Chondrocyte (in vitro differentiated cells): ENCODE measurements around the gene CAMKV. TPM values are rescaled to one million over a fixed set of nuclear protein-coding genes. Genes with fewer than 3 reads are reported as not detected.
A peak's percentile ranks its signal among the peaks of the same experiment; 100 is the strongest.
"Not testable (repeated sequence)": the region's sequence is repeated elsewhere in the genome, so short reads cannot be mapped to it uniquely, and the experiment has no call there.

ENCODE experiments used
- DNase-seq: peaks from one replicate; pipeline ENCODE4 v3.0.0; 2021; ENCODE audit warnings: mixed read lengths, low spot score
- H3K27ac Mint-ChIP-seq: one replicate; pipeline ENCODE4 v1.8.0; 2021; ENCODE audit warnings: mild to moderate bottlenecking, moderate library complexity, mixed read lengths; ENCODE audit not compliant: unreplicated experiment
- H3K27me3 Mint-ChIP-seq: 2 replicates; pipeline ENCODE4 v1.8.0; 2021; ENCODE audit warnings: low read depth, mixed read lengths
- H3K36me3 Mint-ChIP-seq: 2 replicates; pipeline ENCODE4 v1.8.0; 2021; ENCODE audit warnings: low read depth, mixed read lengths
- H3K4me1 Mint-ChIP-seq: 2 replicates; pipeline ENCODE4 v1.8.0; 2021; ENCODE audit warnings: low read depth, mild to moderate bottlenecking, mixed read lengths
- H3K4me3 Mint-ChIP-seq: one replicate; pipeline ENCODE4 v1.8.0; 2021; ENCODE audit warnings: mild to moderate bottlenecking, moderate library complexity, mixed read lengths; ENCODE audit not compliant: unreplicated experiment
- H3K9me3 Mint-ChIP-seq: 2 replicates; pipeline ENCODE4 v1.8.0; 2021; ENCODE audit warnings: low read depth, mixed read lengths
- CTCF ChIP-seq: fragments of 200-600 bp; sonication (generic); IDR thresholded peaks from 2 replicates; pipeline ENCODE4 v1.5.0; 2021; ENCODE audit warnings: antibody characterized with exemption, mild to moderate bottlenecking, moderate library complexity
- long read RNA-seq: library from polyadenylated mRNA; stranded (forward); transcript quantifications from one replicate; pipeline ENCODE4 v2.0.0, GENCODE V29; 2021
- total RNA-seq: library from RNA; stranded (reverse); gene quantifications from 3 replicates; pipeline ENCODE4 v1.2.1, GENCODE V29; 2021

Gene CAMKV
- not detected in 3 replicates for total RNA-seq
- long read RNA-seq: 0 reads

DNA sequence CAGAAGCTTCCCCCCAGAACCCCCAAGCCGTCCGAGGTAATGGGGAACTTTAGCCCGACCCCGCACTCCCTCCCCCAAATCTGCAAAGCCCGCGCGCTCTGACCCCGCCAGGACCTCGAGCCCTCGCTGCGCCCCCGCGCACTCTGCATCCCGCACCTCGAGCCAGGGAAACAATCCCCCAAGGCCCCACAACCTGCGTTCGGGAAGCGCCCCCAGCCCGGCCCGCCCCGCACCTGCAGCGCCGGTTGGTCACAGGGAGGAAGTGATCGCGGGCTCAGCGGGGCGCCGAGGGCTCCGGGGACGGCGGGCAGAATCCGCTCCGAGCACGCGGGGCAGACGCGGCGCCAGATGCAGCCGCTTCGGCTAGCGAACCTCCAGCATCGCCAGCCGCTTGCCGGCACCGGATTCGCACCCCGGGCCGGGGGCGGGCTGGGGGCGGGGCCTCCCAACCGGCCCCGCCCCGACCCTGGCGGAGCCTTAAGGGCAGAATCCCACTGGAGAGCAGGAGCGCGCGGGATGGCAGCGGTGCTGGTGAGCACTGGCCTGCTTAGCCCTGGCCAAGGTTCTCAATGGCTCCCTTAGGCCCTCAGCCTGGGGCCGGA, at the start of gene CAMKV:
Gene CAMKV (minus strand): TSS at position 382 of the 602 bp plus-strand sequence. CDS start 7,518 bp downstream, outside the sequence.
- H3K9me3 Mint-ChIP-seq: no peaks in the 10 kb centered on the region
- H3K27ac Mint-ChIP-seq: no peak within 1 kb of the TSS
- peak within 1 kb of the TSS; percentile 42 for H3K4me3 Mint-ChIP-seq
- H3K36me3 Mint-ChIP-seq: no peaks in the 10 kb centered on the region
- no peaks in the 10 kb centered on the region for H3K4me1 Mint-ChIP-seq
- peaks cover 26% of the 10 kb centered on the region for H3K27me3 Mint-ChIP-seq
- no peak for DNase-seq
- no peak for TF ChIP-seq CTCF

DNA sequence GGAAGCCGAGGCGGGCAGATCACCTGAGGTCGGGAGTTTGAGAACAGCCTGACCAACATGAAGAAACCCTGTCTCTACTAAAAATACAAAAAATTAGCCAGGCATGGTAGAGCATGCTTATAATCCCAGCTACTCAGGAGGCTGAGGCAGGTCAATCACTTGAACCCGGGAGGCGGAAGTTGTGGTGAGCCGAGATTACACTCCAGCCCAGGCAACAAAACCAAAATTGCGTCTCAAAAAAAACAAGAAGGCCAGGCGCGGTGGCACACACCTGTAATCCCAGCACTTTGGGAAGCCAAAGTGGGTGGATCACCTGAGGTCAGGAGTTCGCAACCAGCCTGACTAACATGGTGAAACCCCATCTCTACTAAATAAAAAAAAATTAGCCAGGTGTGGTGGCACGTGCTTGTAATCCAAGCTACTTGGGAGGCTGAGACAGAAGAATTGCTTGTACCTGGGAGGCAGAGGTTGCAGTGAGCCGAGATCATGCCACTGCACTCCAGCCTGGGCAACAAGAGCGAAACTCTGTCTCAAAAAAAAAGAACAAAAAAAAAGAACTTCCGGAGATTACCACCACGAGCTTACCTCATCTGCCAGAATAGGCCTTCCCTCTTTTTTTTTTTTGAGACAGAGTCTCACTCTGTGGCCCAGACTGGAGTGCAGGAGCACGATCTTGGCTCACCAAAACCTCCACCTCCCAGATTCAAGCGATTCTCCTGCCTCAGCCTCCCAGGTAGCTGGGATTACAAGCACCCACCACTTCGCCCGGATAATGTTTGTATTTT, 48.3 kb upstream of the CAMKV start:
- H3K27me3 Mint-ChIP-seq, H3K36me3 Mint-ChIP-seq, H3K9me3 Mint-ChIP-seq, H3K4me3 Mint-ChIP-seq, H3K27ac Mint-ChIP-seq, DNase-seq, H3K4me1 Mint-ChIP-seq: not testable (repeated sequence)

DNA sequence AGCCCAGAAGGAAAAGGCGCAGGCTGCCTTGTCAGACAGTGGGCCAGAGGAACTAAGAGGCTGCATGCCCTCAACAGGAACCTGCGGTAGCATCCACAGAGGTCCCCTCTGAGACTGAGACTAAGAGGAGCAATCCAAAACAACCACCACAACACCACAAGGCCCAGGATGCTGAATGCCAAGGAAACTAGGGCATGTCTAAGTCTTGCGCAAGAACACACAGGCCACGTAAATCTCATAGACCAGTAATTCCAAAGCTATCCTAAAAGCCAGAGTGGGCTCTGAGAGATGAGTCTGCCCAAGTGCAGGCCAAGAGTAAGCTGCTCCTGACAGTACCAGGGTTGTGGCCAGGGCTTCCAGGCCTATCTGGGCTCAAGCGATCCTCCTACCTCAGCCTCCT, 47.0 kb upstream of the CAMKV start:
- DNase-seq: no peak
- no peak overlapping the region for H3K4me3 Mint-ChIP-seq

DNA sequence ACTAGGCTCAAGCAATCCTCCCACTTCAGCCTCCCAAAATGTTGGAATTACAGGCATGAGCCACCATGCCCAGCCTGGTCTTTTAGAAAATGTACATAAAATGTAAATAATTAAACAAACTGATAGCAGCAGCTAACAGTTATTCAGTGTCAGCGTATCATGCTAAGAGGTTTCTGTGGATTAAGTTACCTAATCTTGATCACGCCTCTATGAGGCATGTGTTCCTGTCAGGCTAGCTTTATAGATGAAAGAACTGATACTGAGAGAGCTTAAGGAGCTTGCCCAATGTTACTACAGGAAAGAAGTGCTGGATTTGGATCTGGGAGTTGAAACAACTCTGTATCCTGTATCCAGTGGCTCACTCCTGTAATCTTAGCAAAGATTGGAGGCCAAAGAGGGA, 45.2 kb upstream of the CAMKV start:
- Mint-ChIP-seq H3K27ac (no peak overlapping the region), H3K36me3 (peaks cover 15% of the 10 kb centered on the region), H3K27me3 (no peaks in the 10 kb centered on the region), H3K4me3 (no peak overlapping the region), H3K9me3 (no peaks in the 10 kb centered on the region), H3K4me1 (no peaks in the 10 kb centered on the region)
- no peak for DNase-seq
- TF ChIP-seq CTCF: no peak

More for the DNA sequence above, 47.0 kb upstream of the CAMKV start:
- H3K27me3 Mint-ChIP-seq: no peaks in the 10 kb centered on the region
- no peaks in the 10 kb centered on the region for H3K4me1 Mint-ChIP-seq
- H3K36me3 Mint-ChIP-seq: peaks cover 11% of the 10 kb centered on the region
- H3K27ac Mint-ChIP-seq: no peak overlapping the region
- no peaks in the 10 kb centered on the region for H3K9me3 Mint-ChIP-seq
- no peak for TF ChIP-seq CTCF

DNA sequence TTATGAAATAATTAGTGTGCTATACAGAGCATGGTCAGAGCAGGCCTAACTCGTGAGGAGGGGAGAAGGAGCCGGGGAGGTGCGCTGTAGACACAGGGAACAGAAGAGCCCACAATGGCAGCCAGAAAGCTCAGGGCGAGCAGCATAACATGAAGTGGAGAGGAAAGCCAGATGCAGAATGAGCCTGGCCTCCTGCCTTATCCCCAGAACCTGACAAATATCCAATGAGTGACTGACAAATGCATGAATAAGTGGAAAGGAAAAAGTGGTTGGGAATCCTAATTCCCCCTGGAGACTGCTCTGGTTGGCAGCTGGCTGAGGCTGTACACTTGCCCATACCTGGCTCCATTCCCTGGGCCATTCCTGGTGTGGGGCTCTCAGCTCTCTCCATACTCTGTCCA, 43.2 kb upstream of the CAMKV start:
- TF ChIP-seq CTCF: no peak

More for the DNA sequence above, 43.2 kb upstream of the CAMKV start:
- H3K27ac Mint-ChIP-seq: no peak overlapping the region
- H3K36me3 Mint-ChIP-seq: peaks cover 15% of the 10 kb centered on the region
- no peaks in the 10 kb centered on the region for H3K4me1 Mint-ChIP-seq
- H3K27me3 Mint-ChIP-seq: no peaks in the 10 kb centered on the region
- DNase-seq: no peak
- H3K4me3 Mint-ChIP-seq: no peak overlapping the region
- H3K9me3 Mint-ChIP-seq: no peaks in the 10 kb centered on the region
